Tibial nerve (tissue), 3 donors: ENCODE measurements around the gene NMNAT3.

ENCODE experiments used
- POLR2A ChIP-seq, 2 donors: fragments of 450-650 bp; IDR thresholded peaks; one replicate each; pipeline ENCODE4 v1.6.1; 2017; ENCODE audit warnings: antibody characterized with exemption in 2 of 2, mild to moderate bottlenecking in 2 of 2, moderate library complexity in 2 of 2
- TF ChIP-seq, protein P1 (sequence below), 5 experiments: fragments of 200-600 bp in 3 of 5; fragments of 450-650 bp in 2 of 5; sonication (generic) in 3 of 5; IDR thresholded peaks; one replicate each; pipeline ENCODE4 v1.5.1; 2016 to 2019; ENCODE audit warnings: antibody characterized with exemption in 5 of 5, mild to moderate bottlenecking in 3 of 5, moderate library complexity in 2 of 5

DNA sequence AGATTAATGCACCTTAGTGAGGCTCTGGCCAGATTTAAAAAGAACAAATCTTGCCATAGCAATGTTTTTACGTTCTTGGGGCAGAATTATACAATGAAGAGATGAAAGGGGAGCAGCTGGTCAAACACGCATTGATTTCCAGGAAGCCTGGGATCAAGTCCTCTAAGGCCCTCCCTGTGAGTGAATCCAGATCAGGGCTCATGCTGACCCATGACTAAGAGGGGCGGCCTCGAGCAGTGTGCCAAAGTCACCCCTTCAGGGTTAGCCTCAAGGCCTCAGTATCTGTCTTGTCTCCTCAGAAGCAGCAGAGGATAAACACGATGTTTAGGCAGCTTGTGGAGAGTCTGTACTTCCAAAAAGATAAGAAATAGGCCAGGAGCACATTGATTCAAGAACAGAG, 129.0 kb downstream of the NMNAT3 start:
- TF ChIP-seq, protein P1, sequence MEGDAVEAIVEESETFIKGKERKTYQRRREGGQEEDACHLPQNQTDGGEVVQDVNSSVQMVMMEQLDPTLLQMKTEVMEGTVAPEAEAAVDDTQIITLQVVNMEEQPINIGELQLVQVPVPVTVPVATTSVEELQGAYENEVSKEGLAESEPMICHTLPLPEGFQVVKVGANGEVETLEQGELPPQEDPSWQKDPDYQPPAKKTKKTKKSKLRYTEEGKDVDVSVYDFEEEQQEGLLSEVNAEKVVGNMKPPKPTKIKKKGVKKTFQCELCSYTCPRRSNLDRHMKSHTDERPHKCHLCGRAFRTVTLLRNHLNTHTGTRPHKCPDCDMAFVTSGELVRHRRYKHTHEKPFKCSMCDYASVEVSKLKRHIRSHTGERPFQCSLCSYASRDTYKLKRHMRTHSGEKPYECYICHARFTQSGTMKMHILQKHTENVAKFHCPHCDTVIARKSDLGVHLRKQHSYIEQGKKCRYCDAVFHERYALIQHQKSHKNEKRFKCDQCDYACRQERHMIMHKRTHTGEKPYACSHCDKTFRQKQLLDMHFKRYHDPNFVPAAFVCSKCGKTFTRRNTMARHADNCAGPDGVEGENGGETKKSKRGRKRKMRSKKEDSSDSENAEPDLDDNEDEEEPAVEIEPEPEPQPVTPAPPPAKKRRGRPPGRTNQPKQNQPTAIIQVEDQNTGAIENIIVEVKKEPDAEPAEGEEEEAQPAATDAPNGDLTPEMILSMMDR (IDR thresholded peaks at IDR 0.05): no peak
- no peak for TF ChIP-seq POLR2A (IDR thresholded peaks at IDR 0.05)
